Measurements from ENCODE around the gene DIPK1A.
"Not testable (repeated sequence)": the region's sequence is repeated elsewhere in the genome, so short reads cannot be mapped to it uniquely, and the experiment has no call there.

Gene DIPK1A

GRCh38 chr1:92980732-92981647 lies 19.7 kb upstream of the DIPK1A start:
- DNase-seq (ENCODE audit: low spot score) = no peak

- no peak for DNase-seq (ENCODE audit: low spot score)
Measured at GRCh38 chr1:92975551-92976232, 14.4 kb upstream of the DIPK1A start.

- not testable (repeated sequence) for DNase-seq (ENCODE audit: low spot score)
Measured at GRCh38 chr1:92974112-92974511, 12.8 kb upstream of the DIPK1A start.

- DNase-seq (ENCODE audit: low spot score) = no peak
Measured at GRCh38 chr1:92973203-92973897, 12.1 kb upstream of the DIPK1A start.

GRCh38 chr1:92972409-92973129 lies 11.3 kb upstream of the DIPK1A start:
- DNase-seq (ENCODE audit: low spot score) = no peak

GRCh38 chr1:92971932-92972331 lies 10.7 kb upstream of the DIPK1A start:
- not testable (repeated sequence) for DNase-seq (ENCODE audit: low spot score)

- no peak for DNase-seq (ENCODE audit: low spot score)
Measured at GRCh38 chr1:92970990-92971689, 9.9 kb upstream of the DIPK1A start.

- DNase-seq (ENCODE audit: low spot score) = no peak
Measured at GRCh38 chr1:92969517-92969916, 8.3 kb upstream of the DIPK1A start.

GRCh38 chr1:92968138-92969032 lies 7.1 kb upstream of the DIPK1A start:
- no peak for DNase-seq (ENCODE audit: low spot score)

- DNase-seq (ENCODE audit: low spot score) = no peak
Measured at GRCh38 chr1:92964998-92965397, 3.7 kb upstream of the DIPK1A start.

- no peak for DNase-seq (ENCODE audit: low spot score)
Measured at GRCh38 chr1:92964316-92964715, 3.1 kb upstream of the DIPK1A start.

- DNase-seq (ENCODE audit: low spot score) = no peak
Measured at GRCh38 chr1:92961896-92962752, 862 bp upstream of the DIPK1A start.

- peak; percentile 77 for DNase-seq (ENCODE audit: low spot score)
Measured at GRCh38 chr1:92960395-92961130, 699 bp downstream of the DIPK1A start.

GRCh38 chr1:92958203-92958970 lies 2.9 kb downstream of the DIPK1A start:
- no peak for DNase-seq (ENCODE audit: low spot score)

- DNase-seq (ENCODE audit: low spot score) = no peak
Measured at GRCh38 chr1:92957030-92957734, 4.1 kb downstream of the DIPK1A start.

- no peak for DNase-seq (ENCODE audit: low spot score)
Measured at GRCh38 chr1:92956254-92957029, 4.8 kb downstream of the DIPK1A start.

All from left forelimb (tissue), 1 donor.